H1 (cell line): ENCODE data around the gene TACSTD2. TPM values are rescaled to one million over a fixed set of nuclear protein-coding genes. Genes with fewer than 3 reads are reported as not detected.

Experiments
- BRCA1 ChIP-seq: IDR thresholded peaks from 2 replicates; pipeline ENCODE4 v1.6.1; 2012; ENCODE audit warnings: low read depth, low read length, improper control_type of control experiment
- RFX5 ChIP-seq: IDR thresholded peaks from 2 replicates; pipeline ENCODE4 v1.6.1; 2011; ENCODE audit warnings: low read depth, low read length, improper control_type of control experiment, borderline replicate concordance
- YY1 ChIP-seq: IDR thresholded peaks from 2 replicates; pipeline ENCODE4 v1.6.1; 2011; ENCODE audit warnings: low read depth, mild to moderate bottlenecking, low read length
- polyA plus RNA-seq, 7 experiments: library from polyadenylated mRNA; depleted of rRNA in 3 of 7; stranded (reverse) in 5 of 7; unstranded in 2 of 7; fragments of >200 nt in 5 of 7; fragments of 200-250 nt in 2 of 7; gene quantifications; 1 replicate in 5 of 7; 2 replicates in 1 of 7; 4 replicates in 1 of 7; pipeline versions ENCODE4 v1.2.1 to v1.2.3, GENCODE V29; 2011 to 2013; ENCODE audit warnings: missing spikeins in 2 of 7, mixed read lengths in 2 of 7
- total RNA-seq: library from RNA; stranded (reverse); fragmentation: NEBNext Ultra II Directional; extraction: Animal tissue kit (Norgen Biotek cat#: 25700); gene quantifications from 2 replicates; pipeline ENCODE4 v1.2.1, GENCODE V29; 2021
- TF ChIP-seq, protein P1 (sequence below): IDR thresholded peaks from 2 replicates; pipeline ENCODE4 v1.6.1; 2012; ENCODE audit warnings: inconsistent platforms

The TACSTD2 gene
- total and polyA plus RNA-seq, 2 of the 8 experiments (the other 6 are each of a cell fraction or from before 2014, with no cell fraction given), result 0.76 to 0.85 TPM

DNA sequence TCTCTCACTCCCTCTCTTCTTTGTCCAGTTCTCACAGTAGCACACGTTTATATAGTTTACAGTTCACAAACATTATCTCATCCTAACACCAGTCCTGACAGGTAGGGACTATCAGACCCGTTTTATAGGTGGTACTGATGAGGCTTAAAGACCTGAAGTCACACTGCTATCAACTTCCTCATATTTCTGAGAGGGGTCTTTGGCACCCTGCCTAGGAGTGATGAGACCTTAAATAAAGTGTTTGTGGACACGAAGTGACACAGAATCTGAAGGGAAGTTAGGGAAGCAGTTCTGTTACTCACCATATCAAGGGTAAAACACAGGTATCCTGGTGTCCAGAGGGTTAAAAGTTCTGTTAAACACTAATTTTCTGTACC, 590 bp upstream of the TACSTD2 start (continued):
- TF ChIP-seq YY1, result no peak
- no peak for TF ChIP-seq RFX5
- TF ChIP-seq BRCA1, result no peak
- TF ChIP-seq, protein P1, sequence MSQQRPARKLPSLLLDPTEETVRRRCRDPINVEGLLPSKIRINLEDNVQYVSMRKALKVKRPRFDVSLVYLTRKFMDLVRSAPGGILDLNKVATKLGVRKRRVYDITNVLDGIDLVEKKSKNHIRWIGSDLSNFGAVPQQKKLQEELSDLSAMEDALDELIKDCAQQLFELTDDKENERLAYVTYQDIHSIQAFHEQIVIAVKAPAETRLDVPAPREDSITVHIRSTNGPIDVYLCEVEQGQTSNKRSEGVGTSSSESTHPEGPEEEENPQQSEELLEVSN, result no peak
